ELR (cell line): ENCODE data around the gene TAF11L4.
"Not testable (repeated sequence)": the region's sequence is repeated elsewhere in the genome, so short reads cannot be mapped to it uniquely, and the experiment has no call there.

Experiments
- DNase-seq: peaks from one replicate; pipeline ENCODE4 v3.0.0-alpha.2; 2015; ENCODE audit warnings: low read depth

TAF11L4 gene

DNA sequence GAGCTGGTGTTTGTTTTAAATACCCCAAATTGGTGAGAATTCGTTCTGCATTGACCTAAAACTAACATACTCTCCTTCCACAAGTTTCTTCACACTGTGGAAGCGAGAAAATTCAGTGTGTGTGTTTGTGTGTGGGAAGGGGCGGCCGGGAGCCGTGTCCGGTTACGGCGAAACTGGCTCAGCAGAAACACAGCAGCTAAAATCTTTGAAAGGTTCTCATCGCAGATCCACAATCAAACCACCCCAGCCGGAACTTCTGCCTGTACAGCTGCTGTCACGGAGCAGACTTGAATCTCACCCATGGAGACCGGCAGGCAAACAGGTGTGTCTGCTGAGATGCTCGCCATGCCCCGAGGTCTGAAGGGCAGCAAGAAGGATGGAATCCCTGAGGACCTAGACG is at the start of gene TAF11L4:
Gene TAF11L4, plus strand, starts transcription at position 301 of the 400 bp plus-strand sequence.
- DNase-seq: not testable (repeated sequence)

DNA sequence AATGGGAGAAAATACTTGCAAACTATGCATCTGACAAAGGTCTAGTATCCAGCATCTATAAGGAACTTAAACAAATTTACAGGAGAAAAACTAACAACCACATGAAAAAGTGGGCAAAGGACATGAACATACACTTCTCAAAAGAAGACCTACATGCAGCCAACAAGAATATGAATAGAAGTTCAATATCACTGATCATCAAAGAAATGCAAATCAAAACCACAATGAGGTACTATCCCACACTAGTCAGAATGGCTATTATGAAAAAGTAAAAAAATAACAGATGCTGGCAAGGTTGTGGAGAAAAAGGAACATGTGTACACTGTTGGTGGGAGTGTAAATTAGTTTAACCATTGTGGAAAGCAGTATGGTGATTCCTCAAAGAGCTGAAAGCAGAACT is 46.5 kb upstream of the TAF11L4 start:
- DNase-seq: not testable (repeated sequence)

DNA sequence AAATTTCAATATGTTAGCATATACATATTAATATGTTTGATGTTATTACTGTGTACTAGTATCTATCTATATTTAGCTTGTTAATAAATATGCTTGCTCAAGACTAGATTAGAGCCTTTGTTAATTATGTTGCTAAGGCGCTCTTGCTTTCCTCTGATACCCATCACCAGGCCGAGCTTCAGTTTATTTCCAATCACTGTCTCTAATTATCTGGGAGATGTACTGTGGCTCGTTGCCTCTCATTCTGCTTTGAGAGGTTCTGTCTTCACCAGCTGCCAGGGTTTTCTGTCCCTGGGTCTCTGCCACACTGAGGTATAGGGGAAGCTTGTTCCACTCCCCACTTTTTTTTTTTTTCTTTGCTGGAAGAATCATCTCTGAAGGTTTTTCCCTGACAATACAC is 44.6 kb upstream of the TAF11L4 start:
- no peak for DNase-seq

DNA sequence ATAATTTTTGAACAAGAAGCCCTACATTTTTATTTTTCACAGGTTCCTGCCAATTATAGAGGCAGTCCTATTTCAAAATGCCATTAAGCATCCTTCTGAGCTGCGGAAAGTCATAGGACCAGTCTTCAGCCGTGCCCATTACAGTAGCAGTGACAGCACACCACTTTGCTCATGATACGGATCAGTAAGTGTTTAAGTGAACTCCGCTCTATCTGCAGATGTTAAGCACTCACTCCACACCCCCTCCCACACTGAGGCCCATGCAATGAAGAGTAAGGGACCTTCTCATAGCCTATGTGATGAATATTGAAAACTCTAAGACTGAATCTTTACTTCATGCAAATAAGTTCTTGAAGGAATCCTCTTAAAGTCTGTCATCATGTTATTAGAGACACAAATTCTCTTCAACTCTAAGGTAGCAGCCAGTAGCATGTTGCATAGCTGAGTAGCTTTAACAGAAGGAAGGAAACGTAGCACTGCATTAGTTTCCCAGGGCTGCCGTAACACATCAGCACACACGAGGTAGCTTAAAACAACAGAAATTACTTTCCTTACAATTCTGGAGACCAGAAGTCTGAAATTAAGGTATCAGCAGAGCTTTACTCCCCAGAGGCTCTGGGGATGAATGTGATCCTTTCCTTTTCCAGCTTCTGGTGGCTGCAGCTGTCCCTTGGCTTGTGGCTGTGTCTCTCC is 43.9 kb upstream of the TAF11L4 start:
- no peak for DNase-seq

DNA sequence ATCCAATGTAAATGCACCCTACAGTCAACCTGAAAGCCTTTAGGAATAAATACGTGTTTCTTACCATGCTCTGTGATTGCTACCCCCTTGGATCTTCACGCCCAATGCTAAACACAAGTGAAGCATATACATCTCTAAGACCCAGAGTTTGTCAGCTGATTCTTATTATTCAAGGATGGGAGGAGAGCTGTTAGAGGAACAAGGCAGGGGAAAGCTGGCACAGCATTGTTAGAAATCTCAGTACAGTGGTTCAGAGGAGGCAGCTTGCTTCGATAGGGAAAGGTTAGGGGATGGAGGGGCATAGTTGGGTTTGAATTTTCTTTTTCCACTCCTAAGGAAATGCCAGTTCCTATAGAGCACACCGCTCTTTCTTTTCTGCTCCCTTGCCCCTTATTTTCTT is 40.2 kb upstream of the TAF11L4 start:
- no peak for DNase-seq

DNA sequence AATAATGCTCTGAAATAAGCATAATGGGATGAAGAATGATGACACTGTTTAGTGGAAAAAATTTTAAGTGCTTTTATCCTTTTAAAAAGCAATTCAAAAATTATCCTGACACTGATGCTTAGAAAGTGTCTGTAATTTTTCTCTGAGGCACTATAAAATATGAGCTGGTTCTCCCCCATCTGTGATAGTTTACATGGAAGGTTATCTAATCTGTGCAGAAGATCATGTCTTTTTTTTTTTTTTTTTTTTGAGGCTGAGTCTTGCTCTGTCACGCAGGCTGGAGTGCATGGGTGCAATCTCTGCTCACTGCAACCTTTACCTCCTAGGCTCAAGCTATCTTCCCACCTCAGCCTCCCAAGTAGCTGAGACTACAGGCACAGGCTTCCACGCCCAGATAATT is 38.8 kb upstream of the TAF11L4 start:
- no peak for DNase-seq

DNA sequence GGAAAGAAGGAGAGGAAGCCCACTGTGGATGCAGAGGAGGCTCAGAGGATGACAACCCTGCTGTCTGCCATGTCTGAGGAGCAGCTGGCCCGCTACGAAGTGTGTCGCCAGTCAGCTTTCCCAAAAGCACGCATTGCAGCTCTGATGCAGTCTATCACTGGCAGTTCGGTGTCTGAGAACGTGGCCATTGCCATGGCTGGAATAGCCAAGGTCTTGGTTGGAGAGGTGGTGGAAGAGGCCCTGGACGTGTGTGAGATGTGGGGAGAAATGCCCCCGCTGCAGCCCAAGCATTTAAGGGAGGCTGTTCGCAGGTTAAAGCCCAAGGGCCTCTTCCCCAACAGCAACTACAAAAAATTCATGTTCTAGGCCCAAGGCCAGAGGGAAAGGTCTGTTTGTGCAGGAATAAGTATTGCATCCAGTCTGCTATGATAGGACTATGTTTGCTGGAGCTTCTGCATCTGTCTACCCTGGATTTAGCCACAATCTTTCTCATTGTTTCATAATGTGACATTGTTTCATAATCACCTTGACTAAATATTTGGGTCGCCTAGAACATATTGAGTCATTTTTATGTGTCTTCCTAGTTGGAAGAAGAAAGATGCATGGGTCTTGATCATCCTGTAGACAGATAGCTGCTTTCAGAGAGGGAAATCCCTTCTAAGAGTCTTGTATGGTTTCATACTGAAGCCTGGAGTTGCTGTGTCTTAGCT is 35.0 kb upstream of the TAF11L4 start:
- DNase-seq: not testable (repeated sequence)

DNA sequence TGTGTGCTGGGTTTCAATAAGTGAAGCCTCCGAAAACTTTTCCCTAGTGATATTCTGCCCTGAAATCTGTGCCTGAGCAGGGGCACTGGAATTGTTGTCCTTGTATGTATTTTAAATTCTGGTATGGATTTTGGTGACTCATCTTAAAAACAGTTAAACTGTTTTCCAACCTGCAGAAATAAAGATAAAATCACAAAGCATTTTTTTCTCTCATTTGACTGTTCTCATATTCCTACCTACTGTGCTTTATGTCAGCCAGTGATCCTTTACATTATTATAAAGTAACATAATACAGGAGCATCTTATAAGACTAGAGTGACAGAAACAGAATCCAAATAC is 34.5 kb upstream of the TAF11L4 start:
- DNase-seq: no peak

DNA sequence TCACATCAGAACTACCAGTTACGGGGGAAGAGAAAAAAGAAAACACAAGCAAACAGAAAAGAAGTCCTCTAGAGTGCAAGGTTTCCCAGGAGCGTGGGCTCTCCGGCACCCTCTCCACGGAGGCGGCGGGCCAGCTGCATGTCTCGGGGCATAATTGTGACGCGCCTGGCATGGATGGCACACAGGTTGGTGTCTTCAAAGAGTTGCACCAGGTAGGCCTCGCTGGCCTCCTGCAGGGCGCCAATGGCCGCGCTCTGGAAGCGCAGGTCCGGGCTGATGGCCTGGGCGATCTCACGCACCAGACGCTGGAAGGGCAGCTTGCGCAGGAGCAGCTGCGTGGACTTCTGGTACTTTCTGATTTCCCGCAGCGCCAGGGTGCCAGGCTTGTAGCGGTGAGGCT is 30.3 kb upstream of the TAF11L4 start:
- not testable (repeated sequence) for DNase-seq

DNA sequence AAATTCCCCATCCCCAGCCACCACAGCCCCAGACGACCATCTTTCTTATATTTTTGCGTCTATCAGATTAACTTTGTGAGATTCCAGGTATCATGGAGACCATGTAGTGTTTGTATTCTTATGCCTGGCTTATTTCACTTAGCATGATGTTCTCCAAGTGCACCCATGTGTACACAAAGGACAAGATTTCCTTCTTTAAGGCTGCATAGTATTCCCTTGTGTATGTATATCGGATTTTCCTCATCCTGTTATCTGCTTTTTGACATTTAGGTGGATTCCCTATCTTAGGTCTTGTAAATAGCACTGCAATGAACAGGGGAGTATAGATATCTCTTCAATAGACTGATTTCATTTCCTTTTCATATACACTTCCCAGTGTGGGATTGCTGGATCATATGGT is 28.8 kb upstream of the TAF11L4 start:
- no peak for DNase-seq

DNA sequence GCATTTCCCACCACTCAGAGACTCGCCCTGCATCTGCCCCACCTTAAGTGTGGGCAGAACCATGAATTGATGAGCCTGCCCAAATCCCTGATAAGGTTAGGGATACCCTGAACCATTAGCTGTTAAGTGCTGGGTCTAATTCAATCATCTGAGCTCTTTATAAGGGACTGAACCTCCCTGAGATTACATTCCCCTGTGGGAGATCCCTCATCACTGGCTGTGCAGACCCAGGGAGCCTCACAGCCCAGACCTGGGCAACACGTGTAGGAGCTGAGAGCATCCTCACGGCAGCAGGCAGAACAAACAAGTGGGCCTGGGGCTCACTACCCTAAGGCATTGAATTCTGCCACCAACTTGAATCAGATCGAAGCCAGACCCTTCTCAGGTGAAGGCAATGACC is 24.2 kb upstream of the TAF11L4 start:
- no peak for DNase-seq

DNA sequence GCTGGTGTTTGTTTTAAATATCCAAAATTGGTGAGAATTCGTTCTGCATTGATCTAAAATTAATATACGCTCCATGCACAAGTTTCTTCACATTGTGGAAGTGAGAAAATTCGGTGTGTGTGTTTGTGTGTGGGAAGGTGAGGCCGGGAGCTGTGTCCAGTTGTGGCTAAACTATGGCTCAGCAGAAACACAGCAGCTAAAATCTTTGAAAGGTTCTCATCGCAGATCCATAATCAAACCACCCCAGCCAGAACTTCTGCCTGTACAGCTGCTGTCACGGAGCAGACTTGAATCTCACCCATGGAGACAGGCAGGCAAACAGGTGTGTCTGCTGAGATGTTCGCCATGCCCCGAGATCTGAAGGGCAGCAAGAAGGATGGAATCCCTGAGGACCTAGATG is 23.7 kb upstream of the TAF11L4 start, which contains the start of gene TAF11L2:
Gene TAF11L2, plus strand, starts transcription at position 301 of the 400 bp plus-strand sequence.
- DNase-seq: not testable (repeated sequence)

DNA sequence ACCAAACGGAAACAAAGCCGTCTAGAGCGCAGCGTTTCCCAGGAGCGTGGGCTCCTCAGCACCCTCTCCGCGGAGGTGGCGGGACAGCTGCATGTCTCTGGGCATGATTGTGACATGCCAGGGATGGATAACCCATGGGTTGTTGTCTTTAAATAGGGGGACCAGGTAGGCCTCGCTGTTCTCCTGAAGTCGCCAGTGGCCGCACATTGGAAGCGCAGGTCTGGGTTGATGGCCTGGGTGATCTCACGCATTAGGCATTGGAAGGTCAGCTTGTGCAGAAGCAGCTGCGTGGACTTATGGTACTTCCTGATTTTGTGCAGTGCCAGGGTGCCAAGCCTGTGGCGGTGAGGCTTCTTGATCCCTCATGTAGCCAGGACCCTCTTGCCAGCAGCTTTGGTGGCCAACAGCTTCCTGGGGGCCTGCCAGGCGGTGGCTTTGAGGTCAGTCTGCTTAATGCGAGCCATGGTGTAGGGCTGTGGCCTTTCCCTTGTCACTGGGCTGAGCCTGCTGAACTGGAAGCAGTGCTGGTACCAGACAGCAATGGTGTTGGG is 9.8 kb upstream of the TAF11L4 start:
- no peak for DNase-seq

DNA sequence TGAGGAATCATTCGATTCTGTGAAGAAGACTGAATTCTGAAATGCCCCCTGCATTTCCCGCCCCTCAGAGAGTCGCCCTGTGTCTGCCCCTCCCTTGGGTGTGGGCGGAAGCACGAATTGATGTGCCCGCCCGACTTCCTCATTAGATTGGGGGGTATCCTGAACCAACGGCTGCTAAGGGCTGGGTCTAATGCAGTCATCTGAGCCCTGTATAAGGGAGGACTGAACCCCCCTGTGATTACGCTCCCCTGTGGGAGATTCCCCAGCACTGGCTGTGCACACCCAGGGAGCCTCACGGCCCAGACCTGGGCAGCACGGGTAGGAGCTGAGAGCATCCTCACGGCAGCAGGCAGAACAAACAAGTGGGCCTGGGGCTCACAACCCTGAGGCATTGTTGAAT is 4.1 kb upstream of the TAF11L4 start:
- DNase-seq: not testable (repeated sequence)

DNA sequence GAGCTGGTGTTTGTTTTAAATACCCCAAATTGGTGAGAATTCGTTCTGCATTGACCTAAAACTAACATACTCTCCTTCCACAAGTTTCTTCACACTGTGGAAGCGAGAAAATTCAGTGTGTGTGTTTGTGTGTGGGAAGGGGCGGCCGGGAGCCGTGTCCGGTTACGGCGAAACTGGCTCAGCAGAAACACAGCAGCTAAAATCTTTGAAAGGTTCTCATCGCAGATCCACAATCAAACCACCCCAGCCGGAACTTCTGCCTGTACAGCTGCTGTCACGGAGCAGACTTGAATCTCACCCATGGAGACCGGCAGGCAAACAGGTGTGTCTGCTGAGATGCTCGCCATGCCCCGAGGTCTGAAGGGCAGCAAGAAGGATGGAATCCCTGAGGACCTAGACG is 3.5 kb upstream of the TAF11L4 start, which contains the start of gene TAF11L3:
Gene TAF11L3, plus strand, starts transcription at position 301 of the 400 bp plus-strand sequence.
- DNase-seq: not testable (repeated sequence)

DNA sequence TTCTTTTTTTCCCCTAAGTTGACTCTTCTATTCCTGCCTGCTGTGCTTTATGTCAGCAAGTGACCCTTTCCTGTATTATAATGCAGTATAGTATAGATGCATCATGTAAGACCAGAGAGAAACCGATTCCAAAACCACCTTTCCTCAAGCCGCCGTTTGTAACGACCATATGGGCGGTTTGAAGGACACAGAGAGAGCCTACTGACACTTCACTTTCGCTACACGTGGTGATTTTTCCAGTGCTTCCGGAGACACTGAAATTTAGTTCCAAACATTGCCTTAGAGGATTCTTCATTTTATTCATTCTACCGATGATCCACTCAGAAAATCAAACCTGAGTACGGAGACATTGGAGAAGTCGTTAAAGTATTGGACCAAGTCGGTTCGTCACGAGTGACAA is 2.1 kb upstream of the TAF11L4 start:
- DNase-seq: not testable (repeated sequence)

DNA sequence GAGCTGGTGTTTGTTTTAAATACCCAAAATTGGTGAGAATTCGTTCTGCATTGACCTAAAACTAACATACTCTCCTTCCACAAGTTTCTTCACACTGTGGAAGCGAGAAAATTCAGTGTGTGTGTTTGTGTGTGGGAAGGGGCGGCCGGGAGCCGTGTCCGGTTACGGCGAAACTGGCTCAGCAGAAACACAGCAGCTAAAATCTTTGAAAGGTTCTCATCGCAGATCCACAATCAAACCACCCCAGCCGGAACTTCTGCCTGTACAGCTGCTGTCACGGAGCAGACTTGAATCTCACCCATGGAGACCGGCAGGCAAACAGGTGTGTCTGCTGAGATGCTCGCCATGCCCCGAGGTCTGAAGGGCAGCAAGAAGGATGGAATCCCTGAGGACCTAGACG is 3.3 kb downstream of the TAF11L4 start, which contains the start of gene TAF11L5:
Gene TAF11L5, plus strand, starts transcription at position 301 of the 400 bp plus-strand sequence.
- not testable (repeated sequence) for DNase-seq

DNA sequence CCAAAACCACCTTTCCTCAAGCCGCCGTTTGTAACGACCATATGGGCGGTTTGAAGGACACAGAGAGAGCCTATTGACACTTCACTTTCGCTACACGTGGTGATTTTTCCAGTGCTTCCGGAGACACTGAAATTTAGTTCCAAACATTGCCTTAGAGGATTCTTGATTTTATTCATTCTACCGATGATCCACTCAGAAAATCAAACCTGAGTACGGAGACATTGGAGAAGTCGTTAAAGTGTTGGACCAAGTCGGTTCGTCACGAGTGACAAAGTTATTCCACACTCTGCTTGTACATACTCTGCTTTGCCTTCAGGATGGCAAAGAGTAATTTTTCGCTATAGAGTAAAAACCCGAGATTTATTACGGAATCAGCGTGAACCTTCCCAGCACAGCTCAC is 4.9 kb downstream of the TAF11L4 start:
- DNase-seq: not testable (repeated sequence)

DNA sequence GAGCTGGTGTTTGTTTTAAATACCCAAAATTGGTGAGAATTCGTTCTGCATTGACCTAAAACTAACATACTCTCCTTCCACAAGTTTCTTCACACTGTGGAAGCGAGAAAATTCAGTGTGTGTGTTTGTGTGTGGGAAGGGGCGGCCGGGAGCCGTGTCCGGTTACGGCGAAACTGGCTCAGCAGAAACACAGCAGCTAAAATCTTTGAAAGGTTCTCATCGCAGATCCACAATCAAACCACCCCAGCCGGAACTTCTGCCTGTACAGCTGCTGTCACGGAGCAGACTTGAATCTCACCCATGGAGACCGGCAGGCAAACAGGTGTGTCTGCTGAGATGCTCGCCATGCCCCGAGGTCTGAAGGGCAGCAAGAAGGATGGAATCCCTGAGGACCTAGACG is 6.8 kb downstream of the TAF11L4 start, which contains the start of gene TAF11L6:
Gene TAF11L6, plus strand, starts transcription at position 301 of the 400 bp plus-strand sequence.
- not testable (repeated sequence) for DNase-seq
